Measurements from ENCODE around the gene HSPB7.
"Not testable (repeated sequence)": the region's sequence is repeated elsewhere in the genome, so short reads cannot be mapped to it uniquely, and the experiment has no call there.

Gene HSPB7

DNA sequence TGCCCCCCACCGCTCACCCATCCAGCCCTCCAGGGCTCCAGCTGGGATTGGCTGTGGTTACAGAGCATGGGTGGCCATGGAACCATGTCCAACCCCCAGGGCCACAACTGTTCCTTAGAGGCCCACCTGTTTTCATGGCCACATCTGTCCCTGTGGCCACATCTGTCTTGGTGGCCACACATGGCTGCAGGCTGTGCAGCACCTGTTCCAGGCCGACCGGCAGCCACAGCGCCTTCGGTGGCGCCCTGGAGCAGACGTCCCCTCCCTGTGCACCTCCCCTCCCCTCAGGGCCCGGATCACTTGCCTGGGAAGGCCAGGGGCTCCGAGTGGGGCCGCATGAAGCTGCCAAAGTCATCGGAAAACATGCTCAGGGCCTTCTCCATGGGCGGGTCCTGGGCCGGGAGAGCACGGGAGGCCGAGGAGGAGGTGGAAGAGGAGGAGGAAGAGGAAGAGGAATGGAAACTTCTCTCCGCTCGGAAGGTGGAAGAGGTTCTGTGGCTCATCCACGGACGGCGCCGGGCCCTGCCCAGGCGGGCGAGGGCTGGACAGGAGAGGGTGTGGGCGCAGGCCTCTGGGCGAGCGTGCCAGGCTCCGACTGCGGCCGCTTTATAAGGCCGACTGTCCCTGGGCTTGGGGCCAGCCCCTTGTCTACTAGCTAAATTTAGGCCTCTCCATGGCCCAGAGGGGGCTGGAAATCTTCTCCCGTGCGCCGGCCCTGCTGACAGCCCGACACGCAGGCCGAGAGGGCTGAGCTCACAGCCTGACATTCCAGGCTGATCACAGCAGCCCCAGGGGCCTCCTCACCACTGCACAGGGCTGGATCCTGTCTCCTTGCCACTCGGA is at the start of gene HSPB7:
HSPB7 (minus strand) TSS at position 583 of the 843 bp plus-strand sequence; CDS start at position 503, 80 bp downstream.
- DNase-seq: no peak

- DNase-seq: no peak
These were observed 49.4 kb upstream of the HSPB7 start for GRCh38 chr1:16067127-16067768.

DNA sequence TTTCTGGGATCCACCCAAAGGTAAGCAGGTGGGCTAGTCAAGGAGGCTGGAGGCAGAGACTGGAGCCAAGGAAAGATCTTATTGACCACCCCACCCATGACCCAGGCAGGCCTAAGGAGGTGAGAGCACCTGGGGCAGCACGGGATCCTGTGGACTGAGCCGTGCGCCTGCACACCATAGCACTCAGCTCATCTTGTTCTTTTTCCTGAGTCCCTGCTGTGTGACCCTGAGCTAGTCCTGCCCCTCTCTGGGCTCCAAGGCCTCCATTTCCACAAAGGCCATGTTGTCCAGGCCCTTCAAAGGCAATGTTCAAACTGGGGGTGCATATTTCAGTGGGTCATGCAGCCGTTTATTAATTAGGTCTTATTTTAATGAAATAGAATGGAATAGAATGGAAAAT is 48.4 kb upstream of the HSPB7 start:
- DNase-seq: no peak

GRCh38 chr1:16065269-16065576 is 47.4 kb upstream of the HSPB7 start:
- DNase-seq: no peak

DNA sequence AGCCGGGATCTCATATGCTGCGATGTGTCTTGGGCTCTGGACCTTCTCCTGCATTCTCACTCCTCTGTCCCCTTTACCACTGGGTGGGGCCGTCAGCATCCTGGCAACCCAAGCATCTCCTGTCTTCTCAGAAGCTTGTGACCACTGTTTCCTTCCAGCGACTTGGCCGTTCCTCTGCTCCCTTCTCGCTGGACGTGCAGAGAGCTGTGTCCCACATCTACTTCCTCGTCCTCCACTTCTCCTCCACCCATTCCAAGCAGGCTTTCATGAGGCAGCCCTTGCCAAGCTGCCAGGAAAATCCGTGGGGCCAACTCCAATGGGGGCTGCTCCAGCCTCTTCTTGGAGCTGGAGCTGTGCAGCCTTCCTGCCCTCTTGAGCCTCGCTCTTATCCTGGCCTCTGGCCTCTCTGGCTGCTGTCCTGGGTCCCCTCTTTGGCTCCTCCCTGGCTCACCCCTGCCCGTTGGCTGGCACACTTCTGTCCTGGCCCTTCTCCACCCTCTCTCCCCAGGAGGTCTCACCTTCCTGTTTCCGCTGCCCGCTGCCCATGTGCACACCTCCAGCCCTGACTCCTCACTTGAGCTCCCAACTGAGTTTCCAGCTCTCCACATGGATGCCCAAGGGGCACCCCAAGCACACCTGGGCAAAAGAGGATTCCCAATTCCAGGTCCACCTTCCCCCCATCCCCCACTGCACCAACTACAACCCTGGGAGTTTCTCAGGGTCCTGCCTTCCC is 46.9 kb upstream of the HSPB7 start:
- DNase-seq: no peak

DNA sequence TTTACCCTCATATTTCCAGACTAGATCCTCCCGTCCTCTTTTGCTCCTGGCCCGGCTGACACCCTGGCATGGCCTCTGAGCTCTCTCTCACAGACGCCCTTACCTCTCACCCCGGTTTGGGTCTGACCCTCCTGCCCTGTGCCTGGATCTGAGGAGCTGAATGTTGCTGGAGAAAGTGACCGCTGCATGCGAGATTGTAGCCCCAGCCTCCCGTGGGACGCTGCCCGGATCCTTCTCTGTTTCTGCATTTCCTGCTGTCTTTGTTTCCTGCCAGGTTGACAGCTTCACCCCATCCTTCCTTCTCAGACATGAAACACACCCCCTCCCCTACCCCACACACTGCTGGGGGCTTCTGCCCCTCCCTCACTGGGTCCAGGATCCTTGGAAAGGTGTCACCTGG is 46.1 kb upstream of the HSPB7 start:
- DNase-seq: no peak

- no peak for DNase-seq
These were observed 45.5 kb upstream of the HSPB7 start for GRCh38 chr1:16063226-16063829.

DNA sequence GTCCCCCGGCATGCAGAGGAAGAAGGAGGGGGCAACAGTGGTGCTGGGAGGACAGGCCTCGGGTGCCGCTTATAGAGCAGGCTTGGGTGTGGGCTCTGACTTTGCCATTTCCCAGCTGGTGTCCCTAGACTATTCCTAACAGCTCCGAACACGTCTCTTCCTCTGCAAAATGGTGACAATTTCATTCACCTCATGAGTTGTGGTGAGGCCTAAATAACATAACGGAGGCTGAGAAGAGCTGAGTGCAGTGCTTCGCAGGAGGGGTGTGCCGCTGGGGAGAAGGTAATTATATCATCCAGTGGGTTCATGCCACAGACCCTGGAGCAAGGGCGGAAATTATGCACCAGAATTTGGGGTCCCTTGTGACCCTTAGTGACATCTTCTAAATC is 44.8 kb upstream of the HSPB7 start:
- DNase-seq: not testable (repeated sequence)

- not testable (repeated sequence) for DNase-seq
These were observed 44.3 kb upstream of the HSPB7 start for GRCh38 chr1:16061989-16062686.

DNA sequence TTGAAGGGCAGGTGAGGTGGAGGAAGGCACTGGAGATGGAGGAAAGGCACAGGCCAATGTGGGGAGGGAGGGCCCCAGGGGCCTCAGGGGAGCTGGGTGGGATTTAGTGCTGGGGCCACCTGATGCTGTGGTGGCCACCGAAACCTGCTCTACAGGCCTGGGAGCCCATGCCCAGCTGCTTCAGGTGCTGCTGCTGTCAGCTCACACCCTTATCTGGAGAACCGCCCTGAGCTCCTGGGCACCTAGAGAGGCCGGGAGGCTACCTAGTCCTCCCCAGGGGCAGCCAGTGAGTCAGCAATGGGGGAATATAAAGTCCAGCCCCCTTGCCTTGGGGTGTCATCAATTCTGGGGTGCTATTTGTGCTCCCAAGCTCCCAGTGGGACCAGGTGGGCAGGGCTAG is 43.4 kb upstream of the HSPB7 start:
- DNase-seq: no peak

DNA sequence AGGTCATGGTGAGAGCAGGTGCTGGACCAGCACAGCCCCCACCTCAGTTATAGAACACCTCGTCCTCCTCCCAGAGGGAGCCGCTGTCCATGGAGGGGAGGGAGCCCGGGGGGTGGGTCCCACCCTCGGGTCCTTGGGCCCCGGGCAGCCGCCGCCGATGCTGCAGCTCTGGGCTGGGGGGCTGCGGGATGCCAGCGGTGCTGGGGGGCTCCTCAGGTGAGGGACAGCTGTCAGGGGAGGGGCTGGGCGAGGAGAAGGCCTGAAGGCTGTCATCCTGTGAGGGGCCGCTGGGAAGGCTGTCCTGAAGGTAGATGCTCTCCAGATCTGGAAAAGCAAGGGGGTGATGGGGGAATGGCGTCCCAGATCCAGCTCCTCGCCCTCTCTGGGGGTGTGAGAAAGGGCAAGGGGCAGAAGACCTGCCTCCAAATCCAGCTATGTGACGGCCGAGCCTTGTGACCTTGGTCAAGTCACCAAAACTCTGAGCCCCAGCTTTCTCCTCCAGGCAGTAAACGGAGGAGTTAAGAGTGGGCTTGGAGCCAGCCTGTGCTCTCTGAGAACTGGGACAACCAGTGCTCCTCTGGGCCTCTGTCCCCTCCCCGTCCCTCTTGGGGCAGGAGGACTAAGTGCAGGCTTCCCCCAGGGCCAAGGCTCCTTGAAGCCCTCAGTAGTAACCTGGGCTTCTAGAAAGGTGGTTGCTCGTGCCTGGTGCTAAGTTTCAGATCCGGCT is 40.7 kb upstream of the HSPB7 start:
- not testable (repeated sequence) for DNase-seq

- not testable (repeated sequence) for DNase-seq
These were observed 39.6 kb upstream of the HSPB7 start for GRCh38 chr1:16057314-16057915.

DNA sequence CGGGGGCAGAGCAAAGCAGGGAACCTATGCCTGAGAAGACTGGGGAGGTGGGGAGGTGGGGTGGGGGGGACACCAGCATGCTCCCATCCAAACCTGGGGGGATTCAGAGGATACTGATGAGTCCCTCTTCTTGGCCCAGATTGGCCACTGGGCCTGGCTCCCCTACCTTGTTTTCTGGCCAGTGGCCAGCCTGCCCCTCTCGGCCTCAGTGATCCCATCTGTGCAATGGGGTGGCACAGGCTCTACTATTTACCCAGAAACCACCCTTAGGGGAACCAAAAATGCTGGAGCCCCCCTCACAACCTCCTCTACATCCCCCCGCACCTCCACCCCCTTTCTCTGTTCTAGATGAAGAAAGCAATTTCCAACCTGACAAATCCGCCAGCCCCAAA is 38.7 kb upstream of the HSPB7 start:
- DNase-seq: not testable (repeated sequence)

- DNase-seq: peak; percentile 86 to 90
These were observed 38.0 kb upstream of the HSPB7 start for GRCh38 chr1:16055613-16056520.

DNA sequence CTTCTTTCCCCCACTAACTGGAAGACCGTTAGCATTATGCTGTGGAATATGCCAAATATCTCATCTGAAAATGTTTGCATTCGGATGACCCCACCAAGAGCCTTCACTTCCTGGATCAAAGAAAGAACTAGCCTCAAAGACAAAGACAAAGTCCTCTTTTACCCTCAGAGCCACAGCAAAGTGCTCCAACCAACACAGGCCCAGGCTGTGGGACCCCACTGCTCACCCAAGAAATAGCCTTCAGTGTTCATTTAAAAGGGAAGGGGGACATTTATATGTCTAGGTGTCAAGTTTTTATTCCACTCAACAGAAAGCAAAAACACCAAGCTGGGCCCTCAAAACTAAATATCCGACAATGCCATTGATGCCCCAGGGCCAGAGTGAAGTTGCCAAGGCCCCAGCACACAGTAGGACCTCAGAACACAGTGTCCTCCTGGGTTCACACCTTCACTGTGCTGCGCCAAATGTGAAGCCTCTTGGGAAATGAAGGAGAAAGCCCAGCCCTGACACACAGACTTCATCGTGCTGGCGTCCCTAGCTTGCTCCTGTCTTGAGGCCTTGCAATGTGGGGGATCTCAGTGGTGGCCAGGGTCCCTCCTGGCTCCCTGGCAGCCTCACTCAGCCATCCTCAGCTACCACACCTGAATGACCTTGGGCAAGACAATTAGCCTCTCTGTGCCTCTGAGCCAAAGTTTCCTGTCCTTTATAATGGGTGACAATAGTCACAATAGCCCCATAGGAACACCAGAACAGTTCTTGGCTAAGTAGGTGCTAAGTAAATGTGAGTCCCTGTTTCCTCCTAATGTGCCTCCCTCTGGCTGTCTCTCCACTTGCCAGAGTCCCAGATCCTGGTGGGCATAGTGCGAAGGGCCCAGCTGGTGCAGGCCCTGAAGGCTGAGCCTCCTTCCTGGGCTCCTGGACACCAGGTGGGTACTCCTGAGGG is 37.0 kb upstream of the HSPB7 start:
- no peak for DNase-seq

GRCh38 chr1:16053781-16054502 is 36.1 kb upstream of the HSPB7 start:
- no peak for DNase-seq

DNA sequence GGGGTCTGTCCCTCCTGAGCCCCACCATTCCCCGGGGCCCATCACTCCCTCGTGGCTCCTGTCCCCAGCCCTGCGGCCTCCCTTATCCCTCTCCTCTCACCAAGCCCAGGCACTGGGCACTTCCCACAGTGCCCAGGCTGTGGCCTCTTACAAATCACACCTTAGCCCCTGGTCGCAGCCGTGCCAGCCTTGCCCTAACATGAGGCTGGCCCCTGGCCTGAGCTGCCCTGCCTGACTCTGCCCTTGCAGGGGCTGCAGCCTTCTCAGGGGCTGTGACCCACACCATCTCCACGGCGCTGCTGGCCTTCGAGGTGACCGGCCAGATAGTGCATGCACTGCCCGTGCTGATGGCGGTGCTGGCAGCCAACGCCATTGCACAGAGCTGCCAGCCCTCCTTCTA is 34.1 kb upstream of the HSPB7 start:
- not testable (repeated sequence) for DNase-seq

DNA sequence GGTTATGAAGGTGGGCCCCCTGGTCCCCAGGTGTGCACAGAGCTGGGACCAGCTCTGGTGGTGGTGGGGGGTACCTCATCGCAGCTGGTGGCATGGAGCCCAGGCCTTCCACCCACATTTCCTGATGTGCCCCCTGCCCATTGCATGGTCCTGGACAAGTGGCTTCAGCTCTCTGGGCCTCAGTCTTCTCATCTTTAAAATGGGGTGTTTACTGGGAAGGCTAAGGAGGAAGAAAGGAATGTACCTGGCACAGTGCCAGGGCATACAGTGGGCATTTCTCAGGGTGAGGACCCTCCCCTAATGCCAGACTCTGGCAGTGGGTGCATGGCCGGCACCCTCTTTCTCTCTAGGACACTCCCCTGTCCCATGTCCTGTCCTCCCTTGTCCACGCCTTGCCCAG is 33.2 kb upstream of the HSPB7 start:
- DNase-seq: no peak

GRCh38 chr1:16050328-16050727 is 32.5 kb upstream of the HSPB7 start:
- no peak for DNase-seq
